HG03432 (cell line): ENCODE measurements around the gene INSYN2B.
"Not testable (repeated sequence)": the region's sequence is repeated elsewhere in the genome, so short reads cannot be mapped to it uniquely, and the experiment has no call there.

Source experiments
- ATAC-seq: cut with Tn5 transposase; IDR thresholded peaks from one replicate; pipeline ENCODE4 v1.9.1; 2021; ENCODE audit warnings: mild to moderate bottlenecking, moderate library complexity; ENCODE audit not compliant: unreplicated experiment

INSYN2B gene

GRCh38 chr5:169973056-169973455 is 7.2 kb downstream of the INSYN2B start:
- ATAC-seq: no peak

- ATAC-seq: no peak
Observed at GRCh38 chr5:169971780-169972179, 8.5 kb downstream of the INSYN2B start.

DNA sequence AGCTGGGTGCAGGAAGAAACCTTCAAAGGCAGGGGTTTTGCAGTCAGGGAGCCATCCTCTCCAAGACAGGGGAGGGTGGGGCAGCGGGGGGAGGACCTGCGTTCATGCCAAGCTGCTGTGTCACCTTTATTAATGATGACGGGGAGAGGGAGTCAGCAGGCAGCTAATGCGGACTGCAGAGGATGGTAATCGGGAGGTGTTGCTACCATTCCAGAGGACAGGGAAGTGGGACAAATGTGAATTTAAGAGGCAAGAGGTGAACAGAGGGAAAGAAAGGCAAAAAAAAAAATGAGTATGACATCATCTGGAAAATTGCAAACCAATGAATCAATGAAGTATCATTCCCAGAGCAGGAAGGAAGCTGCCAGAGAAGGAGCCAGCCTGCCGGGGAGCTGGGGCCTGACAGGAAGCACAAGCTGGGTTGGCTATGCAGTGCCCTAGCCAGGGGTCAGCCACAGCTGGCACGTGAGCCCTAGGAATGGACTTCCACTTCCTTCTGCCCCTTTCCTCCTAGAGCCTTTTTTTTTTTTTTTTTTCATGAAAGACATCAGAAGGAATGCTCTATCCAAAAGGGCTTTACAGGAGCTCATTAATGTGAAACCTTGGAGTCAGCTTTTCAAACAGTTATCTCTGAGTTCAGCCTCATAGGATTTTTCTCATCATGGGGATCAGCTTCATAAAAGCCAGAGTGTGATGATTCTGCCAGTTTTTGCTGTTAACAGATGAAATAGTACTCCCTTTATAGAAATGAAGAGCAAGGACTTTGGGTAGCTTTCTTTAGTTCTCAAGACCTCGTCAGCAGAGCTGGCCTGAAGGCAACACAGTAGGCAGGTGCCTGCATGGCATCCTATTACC is 9.2 kb downstream of the INSYN2B start:
- no peak for ATAC-seq

- peak; percentile 82 for ATAC-seq
Observed at GRCh38 chr5:169970339-169970738, 10.0 kb downstream of the INSYN2B start.

DNA sequence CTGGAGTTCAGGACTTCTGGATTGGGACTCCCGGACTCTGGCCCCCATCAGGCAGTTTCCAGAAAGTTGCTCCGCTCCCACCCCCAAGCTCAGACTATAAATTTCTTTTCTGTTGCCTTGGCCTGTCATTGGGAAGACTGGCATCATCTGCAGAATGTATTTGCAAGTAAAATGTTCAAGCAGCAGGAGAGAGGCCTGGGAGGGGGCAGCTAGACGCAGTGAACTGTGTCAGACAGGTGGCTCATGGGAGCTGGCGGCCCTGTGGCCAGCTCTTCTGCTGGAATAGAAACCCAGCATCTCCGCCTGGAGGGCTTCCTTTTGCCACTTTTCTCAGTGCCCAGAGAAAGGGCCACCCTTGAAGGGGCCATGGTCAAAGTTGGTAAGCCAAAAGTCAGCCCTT is 16.0 kb downstream of the INSYN2B start:
- no peak for ATAC-seq

- no peak for ATAC-seq
Observed at GRCh38 chr5:169960659-169961058, 19.6 kb downstream of the INSYN2B start.

- no peak for ATAC-seq
Observed at GRCh38 chr5:169958278-169958677, 22.0 kb downstream of the INSYN2B start.

GRCh38 chr5:169956756-169957155 is 23.5 kb downstream of the INSYN2B start:
- no peak for ATAC-seq

- no peak for ATAC-seq
Observed at GRCh38 chr5:169956126-169956525, 24.2 kb downstream of the INSYN2B start.

DNA sequence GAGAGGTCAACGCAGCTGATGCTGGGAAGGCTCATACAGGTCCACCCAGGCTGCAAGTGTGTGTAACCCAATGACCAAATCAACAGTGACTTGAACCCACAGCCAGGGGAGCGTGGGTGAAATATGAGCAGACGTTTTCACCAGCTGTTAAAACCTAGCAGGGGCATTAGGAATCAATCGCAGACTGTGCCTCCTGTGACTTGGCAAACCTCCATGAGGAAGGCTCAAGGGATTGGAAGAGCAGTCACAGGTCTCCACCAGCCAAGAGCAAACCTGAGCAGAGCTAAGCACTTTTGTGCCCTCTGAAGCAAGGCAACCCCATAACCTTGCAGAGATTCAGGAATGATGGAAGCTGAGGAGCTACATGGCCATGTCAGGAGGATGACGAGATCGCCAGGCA is 25.5 kb downstream of the INSYN2B start:
- ATAC-seq: no peak

- not testable (repeated sequence) for ATAC-seq
Observed at GRCh38 chr5:169953196-169953595, 27.1 kb downstream of the INSYN2B start.

DNA sequence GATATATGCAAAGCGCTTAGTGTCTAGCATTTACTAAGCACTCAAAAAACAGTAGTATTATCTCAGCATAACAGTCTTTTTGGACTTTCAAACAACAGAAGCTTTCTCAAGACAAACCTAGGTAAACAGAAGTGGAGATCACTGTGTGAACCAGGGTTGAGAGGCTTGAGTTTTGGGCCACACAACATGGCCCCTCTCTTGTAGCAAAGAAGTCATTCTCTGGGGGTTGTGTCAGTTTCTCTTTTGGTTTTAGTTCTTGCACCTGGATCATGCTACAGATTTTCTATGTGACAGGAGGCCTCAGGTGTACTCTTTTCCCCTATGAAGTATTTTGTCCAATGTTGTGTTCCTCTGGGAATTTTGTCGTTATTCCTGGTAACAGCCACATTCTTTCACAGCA is 30.0 kb downstream of the INSYN2B start:
- ATAC-seq: no peak

- no peak for ATAC-seq
Observed at GRCh38 chr5:169946743-169947295, 33.5 kb downstream of the INSYN2B start.

GRCh38 chr5:169945831-169946261 is 34.4 kb downstream of the INSYN2B start:
- ATAC-seq: no peak

GRCh38 chr5:169944922-169945680 is 35.2 kb downstream of the INSYN2B start:
- ATAC-seq: no peak

DNA sequence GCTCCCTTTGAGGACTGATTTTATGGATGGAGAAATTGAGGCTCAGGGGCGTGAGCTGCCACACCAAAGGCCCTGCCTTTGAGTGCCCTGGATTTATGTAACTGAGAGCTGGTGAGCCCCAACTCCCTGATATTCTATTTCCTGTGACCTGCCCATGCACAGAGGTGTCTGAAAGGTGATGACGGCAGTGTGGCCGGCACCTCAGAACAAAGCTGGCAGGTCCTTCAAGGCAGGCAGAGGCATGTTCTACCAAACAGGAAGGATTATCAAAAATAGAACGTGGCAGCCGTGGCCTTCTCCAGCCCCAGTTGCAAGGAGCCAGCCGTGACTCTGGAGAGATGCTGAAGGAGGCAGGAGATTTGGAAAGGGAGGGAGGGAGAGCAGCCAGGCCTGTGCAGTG is 36.2 kb downstream of the INSYN2B start:
- no peak for ATAC-seq

DNA sequence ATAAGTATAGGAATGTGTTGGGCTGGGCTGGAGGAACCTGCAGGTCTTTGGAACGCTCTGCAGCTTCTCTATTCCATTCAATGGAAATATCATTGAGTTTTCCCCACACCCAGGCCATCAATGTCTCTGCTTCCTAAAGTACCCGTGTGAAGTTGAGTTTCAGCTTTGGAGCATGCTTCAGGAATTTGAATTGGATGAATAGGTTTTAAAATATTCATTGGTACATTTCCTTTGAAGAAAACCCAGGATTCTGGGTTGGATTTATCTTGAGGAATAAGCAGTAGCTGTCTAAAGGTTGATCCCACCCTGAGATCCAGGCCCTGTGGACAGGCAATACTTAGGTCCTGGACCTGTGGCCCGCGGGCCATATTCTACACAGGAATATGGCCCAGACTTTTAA is 37.3 kb downstream of the INSYN2B start:
- ATAC-seq: no peak

DNA sequence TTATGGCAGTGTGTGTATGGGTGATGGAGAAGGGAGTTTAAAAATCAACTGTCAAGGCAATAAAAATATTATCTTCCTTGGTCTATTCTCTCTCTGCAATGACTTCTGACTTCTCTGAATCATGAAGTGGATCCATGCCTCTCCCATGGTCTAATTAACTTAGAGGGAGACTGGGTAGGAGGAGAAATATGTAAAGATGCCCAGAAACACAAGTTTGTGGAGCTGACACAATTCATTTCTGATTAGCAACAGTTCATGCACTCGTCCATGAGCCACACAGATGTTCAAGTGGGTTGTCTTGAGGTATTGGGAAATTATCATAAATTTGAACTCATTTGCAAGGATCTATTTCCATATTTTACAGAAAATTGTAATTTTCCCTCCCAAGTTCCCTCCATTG is 38.1 kb downstream of the INSYN2B start:
- no peak for ATAC-seq

DNA sequence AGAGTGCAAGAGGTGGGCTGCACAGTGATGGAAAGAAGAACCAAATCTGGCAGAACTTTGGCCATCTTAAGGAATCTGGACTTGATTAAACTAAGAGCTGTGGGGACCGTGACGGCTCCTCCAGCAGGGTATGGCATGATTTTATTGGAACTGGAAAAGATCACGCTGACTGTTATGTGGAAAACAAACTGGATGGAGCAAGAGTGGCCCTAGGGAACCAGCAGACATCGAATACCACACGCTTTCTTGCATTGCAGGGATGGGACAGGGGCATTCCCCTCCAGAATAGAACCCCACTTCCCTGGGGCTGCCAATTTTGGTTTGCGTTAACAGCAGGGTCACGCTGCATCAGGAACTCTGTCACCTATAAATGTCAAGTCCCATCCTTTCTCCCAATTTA is 38.8 kb downstream of the INSYN2B start:
- no peak for ATAC-seq

GRCh38 chr5:169939731-169940130 is 40.6 kb downstream of the INSYN2B start:
- ATAC-seq: no peak

DNA sequence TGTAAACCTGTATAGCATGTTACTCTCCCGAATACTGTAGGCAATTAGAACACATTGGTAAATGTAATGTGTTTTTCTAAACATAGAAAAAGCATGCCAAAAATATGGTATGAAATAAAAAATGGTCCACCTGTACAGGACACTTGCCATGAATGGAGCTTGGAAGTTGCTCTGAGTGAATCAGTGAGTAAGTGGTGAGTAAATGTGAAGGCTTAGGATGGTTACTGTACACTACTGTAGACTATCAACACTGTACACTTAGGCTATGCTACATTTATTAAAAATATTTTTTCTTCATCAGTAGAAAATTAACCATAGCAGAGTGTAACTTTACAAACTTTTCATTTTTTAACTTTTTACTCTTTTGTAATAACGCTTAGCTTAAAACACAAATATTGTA is 41.9 kb downstream of the INSYN2B start:
- ATAC-seq: no peak

- ATAC-seq: no peak
Observed at GRCh38 chr5:169935762-169936161, 44.5 kb downstream of the INSYN2B start.
